Inflammatory macrophage (primary cell): ENCODE results near the gene NOL6.
"Not testable (repeated sequence)": the region's sequence is repeated elsewhere in the genome, so short reads cannot be mapped to it uniquely, and the experiment has no call there.

Experiments used
- DNase-seq, 2 donors: peaks; one replicate each; pipeline ENCODE4 v3.0.0-alpha.2; 2020 to 2022

Gene NOL6

DNA sequence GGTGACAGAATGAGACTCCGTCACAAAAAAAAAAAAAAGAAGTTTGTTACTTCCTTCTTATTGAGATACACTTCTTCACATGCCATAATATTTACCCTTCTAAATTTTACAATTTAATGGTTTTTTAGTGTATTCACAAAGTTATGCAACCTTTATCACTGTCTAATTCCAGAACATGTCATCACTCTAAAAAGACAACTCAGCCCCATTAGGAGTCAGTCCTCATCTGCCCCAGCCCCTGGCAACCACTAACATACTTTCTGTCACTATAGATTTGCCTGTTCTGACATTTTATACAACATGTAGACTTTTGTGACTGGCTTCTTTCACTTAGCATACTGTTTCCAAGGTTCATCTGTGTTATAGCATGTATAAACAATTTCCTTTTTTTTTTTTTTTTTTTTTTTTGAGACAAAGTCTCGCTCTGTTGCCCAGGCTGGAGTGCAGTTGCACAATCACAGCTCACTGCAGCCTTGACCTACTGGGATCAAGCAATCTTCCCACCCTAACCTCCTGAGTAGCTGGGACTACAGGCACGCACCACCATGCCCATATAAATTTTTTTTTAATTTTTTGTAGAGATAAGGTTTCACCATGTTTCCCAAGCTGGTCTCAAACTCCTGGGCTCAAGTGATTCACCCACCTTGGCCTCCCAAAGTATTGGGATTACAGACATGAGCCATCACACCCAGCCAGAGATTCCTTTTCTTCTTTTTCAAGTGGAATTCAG lies 44.3 kb downstream of the NOL6 start:
- peak in 1 of 2 donors; percentile 23 for DNase-seq

- DNase-seq: peak in 1 of 2 donors; percentile 34
Measured at GRCh38 chr9:33426843-33427293, 46.9 kb downstream of the NOL6 start.

- peak in 1 of 2 donors; percentile 47 for DNase-seq
Measured at GRCh38 chr9:33425128-33425533, 48.6 kb downstream of the NOL6 start.

DNA sequence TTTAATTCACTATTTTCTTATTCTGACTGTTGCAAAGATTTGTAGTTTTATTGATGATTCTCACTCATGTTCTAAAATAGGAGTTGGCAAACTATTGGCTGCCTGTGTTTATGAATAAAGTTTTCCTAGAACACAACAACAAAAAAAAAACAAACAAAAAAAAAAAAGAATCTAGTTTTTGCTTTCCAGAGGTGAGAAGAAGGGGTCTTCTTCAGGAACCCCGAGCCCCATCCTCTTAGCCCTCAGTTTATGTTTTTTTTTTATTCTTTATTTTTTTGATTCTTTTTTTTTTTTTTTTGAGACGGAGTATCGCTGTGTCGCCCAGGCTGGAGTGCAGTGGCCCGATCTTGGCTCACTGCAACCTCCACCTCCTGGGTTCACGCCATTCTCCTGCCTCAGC lies 49.2 kb downstream of the NOL6 start:
- DNase-seq: not testable (repeated sequence)

- DNase-seq: not testable (repeated sequence)
Measured at GRCh38 chr9:33424043-33424442, 49.7 kb downstream of the NOL6 start.

DNA sequence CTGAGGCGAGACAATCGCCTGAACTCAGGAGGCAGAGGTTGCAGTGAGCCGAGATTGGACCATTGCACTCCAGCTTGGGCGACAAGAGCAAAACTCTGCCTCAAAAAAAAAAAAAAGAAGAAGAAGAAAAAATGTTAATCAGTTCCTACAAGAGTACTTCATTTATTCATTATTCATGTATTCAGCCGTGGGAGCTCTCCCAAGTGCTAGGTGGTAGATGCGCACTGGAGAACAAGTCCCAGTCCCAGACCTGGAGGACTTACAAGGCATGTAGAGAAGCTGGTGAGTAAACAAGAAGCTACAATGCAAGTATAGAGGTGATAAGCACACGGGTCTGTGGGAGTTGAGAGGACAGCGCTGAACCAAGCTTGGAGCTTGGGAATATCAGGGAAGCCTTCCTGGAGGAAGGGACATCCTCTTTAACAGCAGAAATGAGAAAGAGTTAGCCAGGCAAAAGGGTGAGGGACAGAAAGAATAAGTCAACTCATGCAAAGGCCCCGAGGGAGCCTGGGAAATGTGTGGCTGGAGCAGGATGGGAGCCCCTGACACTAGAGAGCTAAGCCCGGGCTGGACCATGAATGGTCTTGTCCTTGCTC lies 53.9 kb downstream of the NOL6 start:
- DNase-seq: no peak

GRCh38 chr9:33418090-33418489 lies 55.6 kb downstream of the NOL6 start:
- DNase-seq: no peak

DNA sequence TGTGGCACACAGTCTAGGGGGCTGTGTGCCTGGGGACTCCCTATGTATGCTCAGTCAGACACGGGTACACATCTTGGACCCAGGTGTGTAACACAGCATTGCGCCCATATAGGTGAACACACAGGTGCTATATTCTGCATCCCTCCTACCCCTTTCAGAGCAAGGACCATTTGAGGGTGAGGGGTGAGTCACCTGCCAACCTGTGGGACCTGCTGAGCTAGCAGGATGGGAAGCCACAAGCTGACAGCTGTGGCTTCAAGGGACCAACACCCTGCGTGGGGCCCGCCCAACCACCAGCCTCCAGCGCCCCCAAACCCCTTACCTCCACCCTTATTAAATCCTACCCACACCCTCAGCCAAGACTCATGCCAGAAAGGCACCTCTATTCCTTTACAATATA lies 56.7 kb downstream of the NOL6 start:
- DNase-seq: no peak

DNA sequence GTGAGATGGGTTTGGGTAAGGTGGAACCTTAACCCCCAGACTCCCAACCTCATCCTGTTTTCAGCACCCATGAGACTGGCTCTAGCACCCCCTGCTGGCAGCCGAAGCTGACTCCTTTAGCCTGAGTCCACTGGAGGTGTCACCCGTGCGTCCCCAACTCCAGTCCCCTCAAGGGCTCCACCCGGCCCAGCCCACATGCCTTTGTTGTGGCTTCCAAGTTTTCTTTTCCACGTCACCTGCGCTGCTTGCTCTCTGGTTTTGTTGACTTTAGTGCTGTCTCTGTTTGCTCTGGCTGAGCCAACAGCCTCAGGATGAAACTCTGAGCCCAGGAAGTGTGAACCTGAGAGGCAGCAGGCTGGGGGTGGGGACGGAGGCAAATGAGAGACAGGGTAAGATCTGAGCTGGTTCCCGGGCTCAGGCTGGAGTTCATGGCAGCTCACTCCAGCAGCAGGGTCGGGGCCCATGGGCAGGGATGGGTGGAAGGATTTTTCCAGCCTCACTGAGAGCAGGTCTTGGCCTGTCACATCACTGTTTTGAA lies 58.2 kb downstream of the NOL6 start:
- peak; percentile 46 to 67 for DNase-seq

- DNase-seq: no peak
Measured at GRCh38 chr9:33414889-33415500, 58.7 kb downstream of the NOL6 start.

DNA sequence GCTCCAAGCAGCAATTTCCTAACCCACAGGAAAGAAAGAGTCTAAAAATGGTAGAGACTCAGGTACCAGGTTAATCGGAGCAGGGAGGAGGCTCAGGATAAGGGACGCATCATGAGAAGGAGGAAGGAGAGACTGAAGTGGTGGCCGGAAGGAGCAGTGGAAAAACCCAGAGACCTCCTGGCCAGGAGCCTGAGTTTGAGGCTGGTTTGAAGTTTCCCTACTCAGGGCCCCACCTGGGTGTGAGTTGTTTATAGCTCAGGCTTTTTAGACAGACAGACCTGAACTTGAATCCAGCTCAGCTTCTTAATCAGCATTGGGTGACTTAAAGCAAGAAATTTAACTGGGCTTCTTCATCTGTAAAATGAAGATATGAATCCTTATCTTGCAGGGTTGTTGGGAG lies 59.5 kb downstream of the NOL6 start:
- DNase-seq: no peak
